DOHH2 (cell line): Measurements from ENCODE around the gene DHRS11.

Experiments used
- H3F3A ChIP-seq: fragments of 200-600 bp; sonication (generic), shearing (Covaris generic); 2 replicates; pipeline ENCODE4 v1.6.0; 2016; ENCODE audit warnings: antibody characterized with exemption, mild to moderate bottlenecking; ENCODE audit not compliant: control insufficient read depth, insufficient read depth
- H3K27ac ChIP-seq: fragments of 200-600 bp; sonication (generic); 2 replicates; pipeline ENCODE4 v1.5.1; 2014; ENCODE audit warnings: low read depth, mild to moderate bottlenecking, low read length, moderate library complexity
- H3K27me3 ChIP-seq: fragments of 200-600 bp; sonication (generic); 2 replicates; pipeline ENCODE4 v1.6.1; 2014; ENCODE audit warnings: mild to moderate bottlenecking, low read length, mixed read lengths; ENCODE audit not compliant: control insufficient read depth
- H3K36me3 ChIP-seq: fragments of 200-600 bp; sonication (generic); 2 replicates; pipeline ENCODE4 v1.6.1; 2014; ENCODE audit warnings: mild to moderate bottlenecking, low read length, moderate library complexity, mixed read lengths; ENCODE audit not compliant: control insufficient read depth
- H3K4me1 ChIP-seq: fragments of 200-600 bp; sonication (generic); 2 replicates; pipeline ENCODE4 v1.6.1; 2014; ENCODE audit warnings: mild to moderate bottlenecking, low read length, mixed read lengths; ENCODE audit not compliant: control insufficient read depth
- H3K4me2 ChIP-seq: fragments of 200-600 bp; sonication (generic); 2 replicates; pipeline ENCODE4 v1.6.0; 2014; ENCODE audit warnings: mild to moderate bottlenecking, low read length, moderate library complexity
- H3K4me3 ChIP-seq: fragments of 200-600 bp; sonication (generic); 2 replicates; pipeline ENCODE4 v1.5.1; 2014; ENCODE audit warnings: mild to moderate bottlenecking, low read length, mixed read lengths
- H3K79me2 ChIP-seq: fragments of 200-600 bp; sonication (generic); 2 replicates; pipeline ENCODE4 v1.6.1; 2014; ENCODE audit warnings: mild to moderate bottlenecking, low read length, mixed read lengths; ENCODE audit not compliant: control insufficient read depth
- H3K9me2 ChIP-seq: fragments of 200-600 bp; sonication (generic); replicated peaks from 2 replicates; pipeline ENCODE4 v1.6.1; 2014; ENCODE audit warnings: mild to moderate bottlenecking, low read length, mixed read lengths; ENCODE audit not compliant: control insufficient read depth
- H3K9me3 ChIP-seq: fragments of 200-600 bp; sonication (generic); 2 replicates; pipeline ENCODE4 v1.6.1; 2014; ENCODE audit warnings: antibody characterized with exemption, low read length, mixed read lengths; ENCODE audit not compliant: control insufficient read depth, insufficient read depth
- H4K20me1 ChIP-seq: fragments of 200-600 bp; sonication (generic); 2 replicates; pipeline ENCODE4 v1.6.0; 2014; ENCODE audit warnings: low read depth, mild to moderate bottlenecking, antibody characterized with exemption, low read length, moderate library complexity; ENCODE audit not compliant: control insufficient read depth, insufficient read depth
- EZH2phosphoT487 ChIP-seq: fragments of 200-600 bp; sonication (generic); IDR thresholded peaks from 2 replicates; pipeline ENCODE4 v1.6.1; 2017; ENCODE audit warnings: borderline replicate concordance, mild to moderate bottlenecking, antibody characterized with exemption, low read length, moderate library complexity, mixed read lengths
- TF ChIP-seq, protein P1 (sequence below): fragments of 200-600 bp; sonication (generic); IDR thresholded peaks from one replicate; pipeline ENCODE4 v1.5.1; 2014; ENCODE audit warnings: antibody characterized with exemption, mild to moderate bottlenecking, low read depth, low read length; ENCODE audit not compliant: poor library complexity, severe bottlenecking

DHRS11 gene

GRCh38 chr17:36586138-36586537, 5.5 kb upstream of the DHRS11 start:
- no peak overlapping the region for H3K4me3 ChIP-seq
- H3K27ac ChIP-seq = no peak overlapping the region
- H3K27me3 ChIP-seq = no peaks in the 10 kb centered on the region
- H3K79me2 ChIP-seq = peaks cover 13% of the 10 kb centered on the region
- H3K36me3 ChIP-seq = peaks cover 91% of the 10 kb centered on the region
- H3F3A ChIP-seq = peaks cover 44% of the 10 kb centered on the region
- H4K20me1 ChIP-seq = peaks cover 9% of the 10 kb centered on the region
- TF ChIP-seq EZH2phosphoT487 = no peak
- TF ChIP-seq, protein P1, sequence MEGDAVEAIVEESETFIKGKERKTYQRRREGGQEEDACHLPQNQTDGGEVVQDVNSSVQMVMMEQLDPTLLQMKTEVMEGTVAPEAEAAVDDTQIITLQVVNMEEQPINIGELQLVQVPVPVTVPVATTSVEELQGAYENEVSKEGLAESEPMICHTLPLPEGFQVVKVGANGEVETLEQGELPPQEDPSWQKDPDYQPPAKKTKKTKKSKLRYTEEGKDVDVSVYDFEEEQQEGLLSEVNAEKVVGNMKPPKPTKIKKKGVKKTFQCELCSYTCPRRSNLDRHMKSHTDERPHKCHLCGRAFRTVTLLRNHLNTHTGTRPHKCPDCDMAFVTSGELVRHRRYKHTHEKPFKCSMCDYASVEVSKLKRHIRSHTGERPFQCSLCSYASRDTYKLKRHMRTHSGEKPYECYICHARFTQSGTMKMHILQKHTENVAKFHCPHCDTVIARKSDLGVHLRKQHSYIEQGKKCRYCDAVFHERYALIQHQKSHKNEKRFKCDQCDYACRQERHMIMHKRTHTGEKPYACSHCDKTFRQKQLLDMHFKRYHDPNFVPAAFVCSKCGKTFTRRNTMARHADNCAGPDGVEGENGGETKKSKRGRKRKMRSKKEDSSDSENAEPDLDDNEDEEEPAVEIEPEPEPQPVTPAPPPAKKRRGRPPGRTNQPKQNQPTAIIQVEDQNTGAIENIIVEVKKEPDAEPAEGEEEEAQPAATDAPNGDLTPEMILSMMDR = no peak
- H3K4me1 ChIP-seq = peaks cover 26% of the 10 kb centered on the region
- H3K9me3 ChIP-seq = no peaks in the 10 kb centered on the region
- no peak overlapping the region for H3K4me2 ChIP-seq
- no peaks in the 10 kb centered on the region for H3K9me2 ChIP-seq

DNA sequence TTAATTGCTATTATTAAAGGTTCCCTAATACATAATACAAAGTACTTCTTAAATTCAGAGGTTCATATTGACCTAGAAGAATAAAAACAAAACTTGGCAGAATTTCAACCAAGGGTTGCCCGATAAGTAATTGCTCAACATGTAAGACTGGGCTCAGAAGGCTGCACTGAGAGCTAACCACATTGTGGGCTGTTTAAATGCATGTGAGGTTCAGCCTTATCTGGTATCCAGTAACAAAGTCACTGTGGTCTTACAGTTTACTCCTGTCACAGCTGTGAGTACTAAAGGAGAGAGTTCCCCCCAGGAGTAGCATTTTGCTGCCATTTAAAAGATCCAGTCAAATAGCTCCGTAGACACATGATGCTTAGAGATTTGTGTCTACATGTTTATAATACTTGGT, 1.6 kb upstream of the DHRS11 start:
- Histone ChIP-seq H3K36me3 (peaks cover 58% of the 10 kb centered on the region), H3K4me2 (peak overlapping the region; percentile 78), H3K79me2 (peaks cover 1% of the 10 kb centered on the region; the same call in 1 of the 2 replicates), H3K9me2 (no peaks in the 10 kb centered on the region), H3K9me3 (no peaks in the 10 kb centered on the region), H3K4me3 (peak overlapping the region; percentile 80; the same call in 1 of the 2 replicates), H3F3A (peaks cover 42% of the 10 kb centered on the region), H4K20me1 (peaks cover 17% of the 10 kb centered on the region), H3K27ac (peak overlapping the region; percentile 50), H3K4me1 (peaks cover 38% of the 10 kb centered on the region), H3K27me3 (no peaks in the 10 kb centered on the region; the same call in 1 of the 2 replicates)
- TF ChIP-seq EZH2phosphoT487 = no peak
- TF ChIP-seq, protein P1 = no peak

DNA sequence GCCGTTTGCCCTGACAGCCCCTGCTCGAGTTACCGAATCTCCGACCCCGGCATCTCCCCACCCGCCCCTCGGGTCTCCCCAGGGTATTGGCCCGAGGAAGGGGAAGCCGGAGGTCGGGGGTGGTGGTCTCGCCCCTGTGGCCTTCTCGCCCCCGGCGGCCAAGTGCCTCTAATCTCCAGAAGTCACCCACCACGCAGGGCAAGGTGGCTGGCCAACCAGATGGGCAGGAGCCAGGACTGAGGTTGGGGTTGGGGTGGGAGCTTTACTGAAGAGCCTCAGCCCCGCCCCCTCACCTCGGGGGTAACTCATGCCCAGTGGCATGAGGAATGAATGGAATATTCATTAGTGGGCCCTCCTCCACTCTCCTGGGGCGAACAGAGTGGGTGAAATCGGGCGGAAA, 637 bp downstream of the DHRS11 start:
- peak overlapping the region; percentile 78 for H3K4me2 ChIP-seq
- peak overlapping the region; percentile 80 for H3K4me3 ChIP-seq
- H3K27me3 ChIP-seq = no peaks in the 10 kb centered on the region; the same call in 1 of the 2 replicates
- H3K36me3 ChIP-seq = peaks cover 37% of the 10 kb centered on the region
- no peaks in the 10 kb centered on the region for H3K9me3 ChIP-seq
- H3F3A ChIP-seq = peaks cover 30% of the 10 kb centered on the region
- no peak overlapping the region for H3K27ac ChIP-seq
- peaks cover 17% of the 10 kb centered on the region for H4K20me1 ChIP-seq
- no peaks in the 10 kb centered on the region for H3K9me2 ChIP-seq
- TF ChIP-seq, protein P1 = no peak
- TF ChIP-seq EZH2phosphoT487 = no peak
- peaks cover 38% of the 10 kb centered on the region for H3K4me1 ChIP-seq
- no peaks in the 10 kb centered on the region for H3K79me2 ChIP-seq
